Smooth muscle cell (in vitro differentiated cells): ENCODE measurements around the gene CHGA. TPM values are rescaled to one million over a fixed set of nuclear protein-coding genes. Genes with fewer than 3 reads are reported as not detected.

Experiments used
- DNase-seq: peaks from one replicate; lab custom pipeline; 2025; ENCODE audit not compliant: unreplicated experiment; lab: John Stamatoyannopoulos, UW
- H2AFZ ChIP-seq: fragments of 200-600 bp; sonication (generic); 2 replicates; pipeline ENCODE4 v1.6.0; 2016; ENCODE audit warnings: antibody characterized with exemption, low read depth, mild to moderate bottlenecking
- H3F3A ChIP-seq: fragments of 200-600 bp; sonication (generic); 2 replicates; pipeline ENCODE4 v1.6.0; 2017; ENCODE audit warnings: antibody characterized with exemption, low read depth
- H3K27ac ChIP-seq: fragments of 200-600 bp; sonication (generic); 2 replicates; pipeline ENCODE4 v1.5.1; 2016; ENCODE audit warnings: low read depth, mild to moderate bottlenecking
- H3K27me3 ChIP-seq: fragments of 200-600 bp; sonication (generic); 2 replicates; pipeline ENCODE4 v1.6.1; 2016; ENCODE audit warnings: low read depth, mild to moderate bottlenecking
- H3K36me3 ChIP-seq: fragments of 200-600 bp; sonication (generic); 2 replicates; pipeline ENCODE4 v1.5.1; 2016; ENCODE audit warnings: low read depth
- H3K4me1 ChIP-seq: fragments of 200-600 bp; sonication (generic); 2 replicates; pipeline ENCODE4 v1.5.1; 2016; ENCODE audit warnings: low read depth
- H3K4me2 ChIP-seq: fragments of 200-600 bp; sonication (generic); 2 replicates; pipeline ENCODE4 v1.6.0; 2016; ENCODE audit warnings: mild to moderate bottlenecking
- H3K4me3 ChIP-seq: fragments of 200-600 bp; sonication (generic); 2 replicates; pipeline ENCODE4 v1.5.1; 2016; ENCODE audit warnings: mild to moderate bottlenecking
- H3K79me2 ChIP-seq: fragments of 200-600 bp; sonication (generic); 2 replicates; pipeline ENCODE4 v1.6.0; 2016; ENCODE audit warnings: low read depth, mild to moderate bottlenecking
- H3K9ac ChIP-seq: fragments of 200-600 bp; sonication (generic); 2 replicates; pipeline ENCODE4 v1.6.0; 2016; ENCODE audit warnings: low read depth
- H3K9me3 ChIP-seq: fragments of 200-600 bp; sonication (generic); replicated peaks from 2 replicates; pipeline ENCODE4 v1.5.1; 2016; ENCODE audit warnings: low read depth
- H4K20me1 ChIP-seq: fragments of 200-600 bp; sonication (generic); 2 replicates; pipeline ENCODE4 v1.6.0; 2016; ENCODE audit warnings: low read depth
- CTCF ChIP-seq: fragments of 200-600 bp; sonication (generic); IDR thresholded peaks from 2 replicates; pipeline ENCODE4 v1.5.1; 2017; ENCODE audit warnings: borderline replicate concordance, mild to moderate bottlenecking, antibody characterized with exemption; ENCODE audit not compliant: insufficient read depth, poor library complexity, severe bottlenecking
- WGBS: methylation state at CpG from one replicate; pipeline ENCODE4 v1.1.7; 2016; ENCODE audit warnings: low lambda C conversion rate; 5-methylcytosine and 5-hydroxymethylcytosine counted together
- polyA plus RNA-seq: library from polyadenylated mRNA; unstranded; fragments of >200 nt; fragmentation: Nextera tagmentation; extraction: Ambion mirVana; gene quantifications from 2 replicates; pipeline ENCODE4 v1.2.1, GENCODE V29; 2016
- total RNA-seq: library from RNA; depleted of rRNA; stranded (reverse); fragments of >200 nt; gene quantifications from 2 replicates; pipeline ENCODE4 v1.2.3, GENCODE V29; 2014

Gene CHGA
- total and polyA plus RNA-seq, 2 experiments from 2014 or later = not detected

DNA sequence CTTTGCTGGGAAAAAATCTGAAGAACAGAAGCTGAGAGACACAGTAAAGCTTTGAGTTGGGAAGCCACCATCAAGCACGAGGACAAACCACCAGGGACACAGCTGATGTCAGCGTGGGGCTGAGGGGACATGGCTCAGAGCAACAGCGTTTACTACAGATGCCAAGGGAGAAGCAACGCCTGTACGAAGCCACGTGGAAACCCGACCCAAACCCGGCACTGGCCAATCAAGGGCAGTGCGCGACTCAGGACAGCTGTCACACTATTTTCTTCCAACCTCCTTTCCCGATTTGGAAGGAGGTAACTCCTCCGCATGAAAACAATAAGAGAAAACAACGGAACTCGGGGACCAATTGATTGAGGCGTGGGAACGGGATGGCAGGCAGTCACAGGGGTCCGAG lies 20.2 kb upstream of the CHGA start:
- Histone ChIP-seq H3K79me2 (no peaks in the 10 kb centered on the region), H3K9me3 (no peaks in the 10 kb centered on the region), H3K36me3 (no peaks in the 10 kb centered on the region), H3K4me3 (no peak overlapping the region), H2AFZ (no peak overlapping the region), H3K27me3 (peaks cover 30% of the 10 kb centered on the region), H3K27ac (no peak overlapping the region), H3F3A (no peaks in the 10 kb centered on the region), H3K4me1 (no peaks in the 10 kb centered on the region), H4K20me1 (no peaks in the 10 kb centered on the region), H3K9ac (no peak overlapping the region), H3K4me2 (no peak overlapping the region)
- no peak for TF ChIP-seq CTCF
- no peak for DNase-seq
- 48% methylated on average over 17 of the region's 17 CpGs for WGBS

- Histone ChIP-seq H3K9me3 (no peaks in the 10 kb centered on the region), H3K9ac (no peak overlapping the region), H3K4me3 (no peak overlapping the region), H3F3A (no peaks in the 10 kb centered on the region), H3K27me3 (peaks cover 30% of the 10 kb centered on the region), H3K4me2 (no peak overlapping the region), H3K27ac (no peak overlapping the region), H3K79me2 (no peaks in the 10 kb centered on the region), H2AFZ (no peak overlapping the region), H4K20me1 (no peaks in the 10 kb centered on the region), H3K36me3 (no peaks in the 10 kb centered on the region), H3K4me1 (no peaks in the 10 kb centered on the region)
- DNase-seq = no peak
- no peak for TF ChIP-seq CTCF
- WGBS = 75% methylated on average over 6 of the region's 6 CpGs
Observed at GRCh38 chr14:92903359-92903758, 19.6 kb upstream of the CHGA start.

GRCh38 chr14:92905667-92906066 lies 17.3 kb upstream of the CHGA start:
- Histone ChIP-seq H3K9me3 (no peaks in the 10 kb centered on the region), H3F3A (no peaks in the 10 kb centered on the region), H3K4me3 (no peak overlapping the region), H3K36me3 (no peaks in the 10 kb centered on the region), H3K79me2 (no peaks in the 10 kb centered on the region), H3K4me1 (no peaks in the 10 kb centered on the region), H3K27me3 (peaks cover 30% of the 10 kb centered on the region), H3K27ac (no peak overlapping the region), H3K4me2 (no peak overlapping the region), H4K20me1 (no peaks in the 10 kb centered on the region), H3K9ac (no peak overlapping the region), H2AFZ (no peak overlapping the region)
- no peak for DNase-seq
- WGBS = 90% methylated on average over 8 of the region's 8 CpGs
- TF ChIP-seq CTCF = no peak

GRCh38 chr14:92906420-92906819 lies 16.5 kb upstream of the CHGA start:
- Histone ChIP-seq H3K4me3 (no peak overlapping the region), H4K20me1 (no peaks in the 10 kb centered on the region), H3K9me3 (no peaks in the 10 kb centered on the region), H3K4me1 (no peaks in the 10 kb centered on the region), H3K9ac (no peak overlapping the region), H3K4me2 (no peak overlapping the region), H3K27ac (no peak overlapping the region), H3F3A (no peaks in the 10 kb centered on the region), H2AFZ (no peak overlapping the region), H3K79me2 (no peaks in the 10 kb centered on the region), H3K27me3 (peaks cover 30% of the 10 kb centered on the region), H3K36me3 (no peaks in the 10 kb centered on the region)
- no peak for TF ChIP-seq CTCF
- DNase-seq = no peak
- 88% methylated on average over 6 of the region's 6 CpGs for WGBS
